A549 (cell line): ENCODE results near the gene SDC1. TPM values are rescaled to one million over a fixed set of nuclear protein-coding genes. Genes with fewer than 3 reads are reported as not detected.

Source experiments
- ATAC-seq, 2 experiments: fragments of 200-7000 bp in 1 of 2; fragments of >200 bp in 1 of 2; cut with Nextera tagmentation in 1 of 2; cut with Tn5 transposase in 1 of 2; 3 replicates each; pipeline versions ENCODE4 v1.8.0 to v1.9.1; 2018 to 2020; ENCODE audit warnings: mild to moderate bottlenecking in 1 of 2, moderate library complexity in 1 of 2
- CTCF ChIA-PET: fragments of 300-600 bp; sonication (Branson Sonifier 250); formaldehyde crosslinking; extraction: SDS; loops from one replicate; lab custom pipeline; 2021; ENCODE audit warnings: antibody characterized with exemption, inconsistent platforms; lab: Yijun Ruan, JAX
- POLR2A ChIA-PET: fragments of 350-600 bp; formaldehyde crosslinking; extraction: SDS; loops from one replicate; lab custom pipeline; 2021; ENCODE audit warnings: antibody characterized with exemption, inconsistent platforms; lab: Yijun Ruan, JAX
- DNase-seq, 2 experiments: peaks; one replicate each; pipeline versions ENCODE4 v3.0.0 to v3.0.0-alpha.2; 2011 to 2016; ENCODE audit warnings: low read depth in 1 of 2, low spot score in 1 of 2
- FAIRE-seq: peaks from 2 replicates; lab custom pipeline; 2011; peaks lifted over from hg19 to GRCh38; lab: Jason Lieb, UNC
- H3K27ac ChIP-seq, 2 experiments: fragments of >200 bp; sonication (Bioruptor Twin); formaldehyde crosslinking; 3 replicates each; pipeline ENCODE4 v1.5.1; 2016 to 2017
- H3K4me1 ChIP-seq: fragments of >200 bp; sonication (Bioruptor Twin); formaldehyde crosslinking; 3 replicates; pipeline ENCODE4 v1.6.1; 2016
- H3K4me2 ChIP-seq: fragments of >200 bp; sonication (Bioruptor Twin); formaldehyde crosslinking; 3 replicates; pipeline ENCODE4 v1.6.1; 2016
- H3K4me3 ChIP-seq: fragments of >200 bp; sonication (Bioruptor Twin); formaldehyde crosslinking; 3 replicates; pipeline ENCODE4 v1.5.1; 2016
- H3K9me3 ChIP-seq: fragments of >200 bp; sonication (Bioruptor Twin); formaldehyde crosslinking; 3 replicates; pipeline ENCODE4 v1.6.1; 2016
- EHF ChIP-seq: fragments of 250-450 bp; sonication (Bioruptor Pico); IDR thresholded peaks from 2 replicates; pipeline ENCODE4 v1.5.0; 2020; ENCODE audit warnings: mild to moderate bottlenecking
- EHMT2 ChIP-seq: fragments of 200-600 bp; sonication (generic); IDR thresholded peaks from 2 replicates; pipeline ENCODE4 v1.6.1; 2016; ENCODE audit warnings: antibody characterized with exemption, low read depth, mild to moderate bottlenecking, moderate library complexity
- ESRRA ChIP-seq: fragments of 150-350 bp; IDR thresholded peaks from 2 replicates; pipeline ENCODE4 v1.6.1; 2014; ENCODE audit warnings: mild to moderate bottlenecking, low read length, borderline replicate concordance
- GATA3 ChIP-seq: IDR thresholded peaks from 2 replicates; pipeline ENCODE4 v1.6.1; 2012; ENCODE audit warnings: borderline replicate concordance
- HMGXB4 ChIP-seq: fragments of 250-450 bp; sonication (Bioruptor Pico); IDR thresholded peaks from 2 replicates; pipeline ENCODE4 v1.5.0; 2021; ENCODE audit warnings: mild to moderate bottlenecking, moderate library complexity, borderline replicate concordance
- HOXB5 ChIP-seq: fragments of 250-450 bp; sonication (Bioruptor Pico); IDR thresholded peaks from 2 replicates; pipeline ENCODE4 v1.5.0; 2020; ENCODE audit warnings: mild to moderate bottlenecking, moderate library complexity
- KDM5A ChIP-seq: fragments of 200-600 bp; sonication (generic); IDR thresholded peaks from 2 replicates; pipeline ENCODE4 v1.6.1; 2016; ENCODE audit warnings: antibody characterized with exemption, mild to moderate bottlenecking
- MAFK ChIP-seq: fragments of 450-650 bp; IDR thresholded peaks from 2 replicates; pipeline ENCODE4 v1.6.1; 2014; ENCODE audit not compliant: partially characterized antibody
- NFE2L2 ChIP-seq: fragments of 150-350 bp; conservative IDR thresholded peaks from 2 replicates; pipeline ENCODE4 v1.6.1; 2014; ENCODE audit warnings: low read length
- NPAS2 ChIP-seq: fragments of 250-450 bp; sonication (Bioruptor Pico); IDR thresholded peaks from 2 replicates; pipeline ENCODE4 v1.8.0; 2022; ENCODE audit warnings: mild to moderate bottlenecking, moderate library complexity, borderline replicate concordance
- NR3C1 ChIP-seq: fragments of >200 bp; sonication (Bioruptor Twin); formaldehyde crosslinking; IDR thresholded peaks from 3 replicates; pipeline ENCODE4 v1.6.1; 2017
- PBX3 ChIP-seq: IDR thresholded peaks from 2 replicates; pipeline ENCODE4 v1.6.1; 2012
- PHF8 ChIP-seq: fragments of 200-600 bp; sonication (generic); IDR thresholded peaks from 2 replicates; pipeline ENCODE4 v1.6.1; 2016; ENCODE audit warnings: low read depth, mild to moderate bottlenecking, antibody characterized with exemption, moderate library complexity, borderline replicate concordance
- POLR2A ChIP-seq: IDR thresholded peaks from 2 replicates; pipeline ENCODE4 v1.6.1; 2012; ENCODE audit warnings: mild to moderate bottlenecking, low read length
- RCOR1 ChIP-seq: fragments of 150-350 bp; IDR thresholded peaks from 2 replicates; pipeline ENCODE4 v1.6.1; 2014; ENCODE audit warnings: antibody characterized with exemption, low read length, low read depth
- RFX5 ChIP-seq: fragments of 450-650 bp; IDR thresholded peaks from 2 replicates; pipeline ENCODE4 v1.7.1; 2014; ENCODE audit warnings: antibody characterized with exemption, mild to moderate bottlenecking, moderate library complexity
- SREBF2 ChIP-seq: fragments of 450-650 bp; IDR thresholded peaks from 2 replicates; pipeline ENCODE4 v1.6.1; 2014; ENCODE audit warnings: mild to moderate bottlenecking, moderate library complexity
- TP53 ChIP-seq: fragments of 250-450 bp; sonication (Bioruptor Pico); IDR thresholded peaks from 2 replicates; pipeline ENCODE4 v1.5.0; 2021; ENCODE audit warnings: mild to moderate bottlenecking, moderate library complexity
- WGBS: methylation state at CpG from one replicate; pipeline ENCODE4 v1.1.6; 2017; ENCODE audit errors: missing lambda C conversion rate; 5-methylcytosine and 5-hydroxymethylcytosine counted together
- polyA plus RNA-seq, 4 experiments: library from polyadenylated mRNA; depleted of rRNA in 3 of 4; stranded (reverse); fragments of >200 nt; fragmentation: RNase III in 1 of 4; extraction: RNeasy Plus Mini Kit Qiagen cat#74134 plus additional on column Dnase treatment in 1 of 4; gene quantifications; 2 replicates in 3 of 4; 3 replicates in 1 of 4; pipeline ENCODE4 v1.2.3, GENCODE V29; 2011 to 2017

SDC1 gene
- polyA plus RNA-seq, 2 of the 4 experiments (the other 2 are of a cell fraction) = 116 to 171 TPM

- CTCF ChIA-PET = interaction anchor here (0.5 to 14.6 kb wide), 13 partner anchors 10 to 207 kb away, joined by 3 to 202 read pairs (median 7); no protein-coding TSS in a partner anchor
- DNase-seq (no peak), ATAC-seq (no peak), FAIRE-seq (no peak)
- peak overlapping the region in 1 of 2 experiments; percentile 96; a peak in 2 of 6 replicates for H3K27ac ChIP-seq
- H3K4me3 ChIP-seq = no peak overlapping the region
- H3K4me1 ChIP-seq = peaks cover 60% of the 10 kb centered on the region
- TF ChIP-seq HMGXB4 (CRISPR knock-in tag) (no peak), RCOR1 (no peak), RFX5 (no peak), GATA3 (no peak), PBX3 (no peak), NR3C1 (no peak), POLR2A (no peak), KDM5A (no peak), TP53 (CRISPR knock-in tag) (no peak), ESRRA (no peak), SREBF2 (no peak)
- H3K4me2 ChIP-seq = peak overlapping the region; percentile 80
- H3K9me3 ChIP-seq = no peaks in the 10 kb centered on the region
- 73% methylated on average over 3 of the region's 3 CpGs for WGBS
- POLR2A ChIA-PET = no interaction called here
Measured at GRCh38 chr2:20220806-20221554, 4.0 kb downstream of the SDC1 start.

- Histone ChIP-seq H3K4me1 (peaks cover 66% of the 10 kb centered on the region), H3K9me3 (no peaks in the 10 kb centered on the region), H3K4me2 (no peak overlapping the region), H3K4me3 (no peak overlapping the region), H3K27ac (0 out of 6 replicates have a peak overlapping the region, but pooled peaks of 1 of the 2 experiments have one; percentile 2)
- WGBS = 93% methylated on average over 13 of the region's 13 CpGs
- ChIA-PET POLR2A (no interaction called here), CTCF (interaction anchor here (0.9 to 14.6 kb wide), 10 partner anchors 10 to 123 kb away, joined by 3 to 202 read pairs (median 7); no protein-coding TSS in a partner anchor)
- ATAC-seq (no peak), DNase-seq (no peak), FAIRE-seq (no peak)
- TF ChIP-seq POLR2A (no peak), HMGXB4 (CRISPR knock-in tag) (no peak), EHF (no peak), NFE2L2 (no peak), NPAS2 (CRISPR knock-in tag) (no peak), PBX3 (no peak), TP53 (CRISPR knock-in tag) (no peak), MAFK (no peak), HOXB5 (CRISPR knock-in tag) (no peak), EHMT2 (no peak), PHF8 (no peak)
Measured at GRCh38 chr2:20219763-20220380, 5.1 kb downstream of the SDC1 start.
